ENCODE measurements around the gene TTN.

Gene TTN

GRCh38 chr2:178796079-178796677 lies 11.0 kb downstream of the TTN start:
- H3K4me3 ChIP-seq (ENCODE audit: low read length) = no peak overlapping the region
- no peak for TF ChIP-seq ZNF274 (IDR thresholded peaks at IDR 0.05; ENCODE audit: low read depth, low read length)

- no peak for TF ChIP-seq ZNF274 (IDR thresholded peaks at IDR 0.05; ENCODE audit: low read depth, low read length)
Observed at GRCh38 chr2:178787934-178788333, 19.3 kb downstream of the TTN start.

GRCh38 chr2:178787155-178787554 lies 20.1 kb downstream of the TTN start:
- H3K4me3 ChIP-seq (ENCODE audit: low read length) = no peak overlapping the region
- TF ChIP-seq ZNF274 (IDR thresholded peaks at IDR 0.05; ENCODE audit: low read depth, low read length) = no peak

More at GRCh38 chr2:178787934-178788333, 19.3 kb downstream of the TTN start:
- H3K4me3 ChIP-seq (ENCODE audit: low read length) = no peak overlapping the region

GRCh38 chr2:178783889-178784288 lies 23.3 kb downstream of the TTN start:
- H3K4me3 ChIP-seq (ENCODE audit: low read length) = no peak overlapping the region
- no peak for TF ChIP-seq ZNF274 (IDR thresholded peaks at IDR 0.05; ENCODE audit: low read depth, low read length)

GRCh38 chr2:178782236-178782635 lies 25.0 kb downstream of the TTN start:
- no peak overlapping the region for H3K4me3 ChIP-seq (ENCODE audit: low read length)
- no peak for TF ChIP-seq ZNF274 (IDR thresholded peaks at IDR 0.05; ENCODE audit: low read depth, low read length)

- TF ChIP-seq ZNF274 (IDR thresholded peaks at IDR 0.05; ENCODE audit: low read depth, low read length) = no peak
- H3K4me3 ChIP-seq (ENCODE audit: low read length) = no peak overlapping the region
Observed at GRCh38 chr2:178777577-178777976, 29.6 kb downstream of the TTN start.

GRCh38 chr2:178776751-178777150 lies 30.5 kb downstream of the TTN start:
- H3K4me3 ChIP-seq (ENCODE audit: low read length) = no peak overlapping the region
- TF ChIP-seq ZNF274 (IDR thresholded peaks at IDR 0.05; ENCODE audit: low read depth, low read length) = no peak

GRCh38 chr2:178775975-178776374 lies 31.2 kb downstream of the TTN start:
- no peak overlapping the region for H3K4me3 ChIP-seq (ENCODE audit: low read length)
- no peak for TF ChIP-seq ZNF274 (IDR thresholded peaks at IDR 0.05; ENCODE audit: low read depth, low read length)

GRCh38 chr2:178770518-178770917 lies 36.7 kb downstream of the TTN start:
- TF ChIP-seq ZNF274 (IDR thresholded peaks at IDR 0.05; ENCODE audit: low read depth, low read length) = no peak
- no peak overlapping the region for H3K4me3 ChIP-seq (ENCODE audit: low read length)

GRCh38 chr2:178767094-178768060 lies 39.8 kb downstream of the TTN start:
- no peak for TF ChIP-seq ZNF274 (IDR thresholded peaks at IDR 0.05; ENCODE audit: low read depth, low read length)
- H3K4me3 ChIP-seq (ENCODE audit: low read length) = no peak overlapping the region

GRCh38 chr2:178764097-178764496 lies 43.1 kb downstream of the TTN start:
- H3K4me3 ChIP-seq (ENCODE audit: low read length) = no peak overlapping the region
- no peak for TF ChIP-seq ZNF274 (IDR thresholded peaks at IDR 0.05; ENCODE audit: low read depth, low read length)

- TF ChIP-seq ZNF274 (IDR thresholded peaks at IDR 0.05; ENCODE audit: low read depth, low read length) = no peak
Observed at GRCh38 chr2:178761759-178762371, 45.4 kb downstream of the TTN start.

GRCh38 chr2:178756843-178757242 lies 50.4 kb downstream of the TTN start:
- TF ChIP-seq ZNF274 (IDR thresholded peaks at IDR 0.05; ENCODE audit: low read depth, low read length) = no peak
- H3K4me3 ChIP-seq (ENCODE audit: low read length) = no peak overlapping the region

More at GRCh38 chr2:178761759-178762371, 45.4 kb downstream of the TTN start:
- no peak overlapping the region for H3K4me3 ChIP-seq (ENCODE audit: low read length)

- H3K4me3 ChIP-seq (ENCODE audit: low read length) = no peak overlapping the region
- no peak for TF ChIP-seq ZNF274 (IDR thresholded peaks at IDR 0.05; ENCODE audit: low read depth, low read length)
Observed at GRCh38 chr2:178756343-178756742, 50.9 kb downstream of the TTN start.

- TF ChIP-seq ZNF274 (IDR thresholded peaks at IDR 0.05; ENCODE audit: low read depth, low read length) = no peak
Observed at GRCh38 chr2:178747767-178748166, 59.5 kb downstream of the TTN start.

More at GRCh38 chr2:178747767-178748166, 59.5 kb downstream of the TTN start:
- no peak overlapping the region for H3K4me3 ChIP-seq (ENCODE audit: low read length)
